DMS79 treated with DMSO at 0.1 percent for 48 hours (cell line): ENCODE data around the gene DISC1.

Experiments used
- DNase-seq: peaks from one replicate; lab custom pipeline; 2025; lab: John Stamatoyannopoulos, UW

The DISC1 gene

GRCh38 chr1:232046451-232047306 is 420.1 kb downstream of the DISC1 start:
- DNase-seq = no peak

- no peak for DNase-seq
These were observed 420.9 kb downstream of the DISC1 start for GRCh38 chr1:232047473-232047872.

- peak; percentile 51 for DNase-seq
These were observed 421.9 kb downstream of the DISC1 start for GRCh38 chr1:232048481-232048880.

GRCh38 chr1:232049335-232049734 is 422.7 kb downstream of the DISC1 start:
- no peak for DNase-seq

- no peak for DNase-seq
These were observed 430.8 kb downstream of the DISC1 start for GRCh38 chr1:232057217-232057895.

- DNase-seq = no peak
These were observed 431.3 kb downstream of the DISC1 start for GRCh38 chr1:232057896-232058274.

GRCh38 chr1:232059726-232060374 is 433.3 kb downstream of the DISC1 start:
- DNase-seq = peak; percentile 79

- no peak for DNase-seq
These were observed 436.4 kb downstream of the DISC1 start for GRCh38 chr1:232062967-232063366.

- no peak for DNase-seq
These were observed 439.9 kb downstream of the DISC1 start for GRCh38 chr1:232066521-232066920.

GRCh38 chr1:232074265-232074664 is 447.7 kb downstream of the DISC1 start:
- no peak for DNase-seq

GRCh38 chr1:232077809-232078208 is 451.2 kb downstream of the DISC1 start:
- no peak for DNase-seq

- no peak for DNase-seq
These were observed 458.1 kb downstream of the DISC1 start for GRCh38 chr1:232084584-232085223.

GRCh38 chr1:232090816-232091215 is 464.2 kb downstream of the DISC1 start:
- DNase-seq = no peak
